K562 (cell line): ENCODE measurements around the gene NRARP. TPM values are rescaled to one million over a fixed set of nuclear protein-coding genes. Genes with fewer than 3 reads are reported as not detected.

Experiments used
- CHD1 ChIP-seq: fragments of 200-600 bp; sonication (generic); IDR thresholded peaks from one replicate; pipeline ENCODE4 v1.6.1; 2012; ENCODE audit warnings: mild to moderate bottlenecking, moderate library complexity, low read length, inconsistent platforms
- CREB1 ChIP-seq, 2 experiments: sonication (generic) in 1 of 2; formaldehyde crosslinking in 1 of 2; IDR thresholded peaks; 2 replicates each; pipeline versions ENCODE4 v1.6.1 to v1.8.0; 2012 to 2022; ENCODE audit warnings: inconsistent platforms in 1 of 2, mild to moderate bottlenecking in 1 of 2, missing genetic modification reagents in 1 of 2, moderate library complexity in 1 of 2
- CSDE1 ChIP-seq, 2 experiments: fragments of 450-650 bp; IDR thresholded peaks; 2 replicates each; pipeline ENCODE4 v1.6.1; 2016; ENCODE audit warnings: mild to moderate bottlenecking in 1 of 2
- ETV1 ChIP-seq: fragments of 450-650 bp; conservative IDR thresholded peaks from 2 replicates; pipeline ENCODE4 v1.6.1; 2016; ENCODE audit warnings: missing genetic modification characterization, control low read depth, low read depth, missing compliant biosample characterization
- GATAD2B ChIP-seq: fragments of 450-650 bp; IDR thresholded peaks from 2 replicates; pipeline ENCODE4 v1.6.1; 2017; ENCODE audit warnings: mild to moderate bottlenecking, borderline replicate concordance
- HDAC2 ChIP-seq: fragments of 450-650 bp; IDR thresholded peaks from 2 replicates; pipeline ENCODE4 v1.6.1; 2016; ENCODE audit warnings: mild to moderate bottlenecking
- HMGN3 ChIP-seq: IDR thresholded peaks from 2 replicates; pipeline ENCODE4 v1.6.1; 2011; ENCODE audit warnings: borderline replicate concordance, low read depth, mild to moderate bottlenecking, mixed read lengths, low read length; ENCODE audit not compliant: insufficient read length; ENCODE audit errors: extremely low read depth
- HNRNPK ChIP-seq: fragments of 200-400 bp; formaldehyde crosslinking; IDR thresholded peaks from one replicate; pipeline ENCODE4 v1.6.1; 2018; ENCODE audit warnings: mild to moderate bottlenecking, low read depth, low read length; ENCODE audit not compliant: poor library complexity, severe bottlenecking
- HSF4 ChIP-seq: fragments of 250-450 bp; sonication (Bioruptor Pico); IDR thresholded peaks from 2 replicates; pipeline ENCODE4 v2.1.2; 2022; ENCODE audit warnings: mild to moderate bottlenecking, moderate library complexity, borderline replicate concordance
- L3MBTL2 ChIP-seq: fragments of 450-650 bp; IDR thresholded peaks from 2 replicates; pipeline ENCODE4 v1.6.1; 2016; ENCODE audit warnings: mild to moderate bottlenecking, moderate library complexity
- MCM2 ChIP-seq: fragments of 450-650 bp; IDR thresholded peaks from 2 replicates; pipeline ENCODE4 v1.6.1; 2017; ENCODE audit warnings: low read depth, mild to moderate bottlenecking
- MTA2 ChIP-seq: fragments of 450-650 bp; IDR thresholded peaks from 2 replicates; pipeline ENCODE4 v1.6.1; 2016; ENCODE audit warnings: low read depth
- NBN ChIP-seq: fragments of 450-650 bp; IDR thresholded peaks from 2 replicates; pipeline ENCODE4 v1.6.1; 2016; ENCODE audit warnings: low read depth, mild to moderate bottlenecking
- OTX1 ChIP-seq: fragments of 450-650 bp; formaldehyde crosslinking; IDR thresholded peaks from 2 replicates; pipeline ENCODE4 v1.4.0; 2022; ENCODE audit warnings: mild to moderate bottlenecking
- PTBP1 ChIP-seq: fragments of 200-400 bp; formaldehyde crosslinking; IDR thresholded peaks from 2 replicates; pipeline ENCODE4 v1.6.1; 2017; ENCODE audit warnings: low read depth, low read length
- SMARCA5 ChIP-seq: fragments of 450-650 bp; IDR thresholded peaks from 2 replicates; pipeline ENCODE4 v1.6.1; 2016
- TEAD1 ChIP-seq, 2 experiments: fragments of 450-650 bp in 1 of 2; sonication (generic) in 1 of 2; formaldehyde crosslinking; IDR thresholded peaks; 2 replicates each; pipeline versions ENCODE4 v1.4.0 to v1.8.0; 2020 to 2022; ENCODE audit warnings: mild to moderate bottlenecking in 2 of 2, missing genetic modification reagents in 1 of 2
- TGIF2 ChIP-seq: sonication (generic); formaldehyde crosslinking; IDR thresholded peaks from 2 replicates; pipeline ENCODE4 v1.8.1; 2022; ENCODE audit warnings: mild to moderate bottlenecking, missing genetic modification reagents, moderate library complexity
- YY1 ChIP-seq, 3 experiments: IDR thresholded peaks; 2 replicates each; pipeline ENCODE4 v1.6.1; 2011; ENCODE audit warnings: low read length in 2 of 3, mild to moderate bottlenecking in 2 of 3, moderate library complexity in 2 of 3, borderline replicate concordance in 1 of 3, control low read depth in 1 of 3, low read depth in 1 of 3; ENCODE audit not compliant: insufficient read depth in 3 of 3, insufficient replicate concordance in 2 of 3, control insufficient read depth in 1 of 3, insufficient read length in 1 of 3; ENCODE audit errors: extremely low read depth in 1 of 3
- ZBTB1 ChIP-seq: sonication (generic); formaldehyde crosslinking; IDR thresholded peaks from 2 replicates; pipeline ENCODE4 v1.8.1; 2023; ENCODE audit warnings: missing genetic modification reagents, low read depth, mild to moderate bottlenecking, borderline replicate concordance
- ZFP30 ChIP-seq: fragments of 250-450 bp; sonication (Bioruptor Pico); IDR thresholded peaks from 2 replicates; pipeline ENCODE4 v1.8.0; 2022; ENCODE audit warnings: moderate library complexity, mild to moderate bottlenecking, inconsistent platforms, borderline replicate concordance
- ZFP36 ChIP-seq: fragments of 150-350 bp; IDR thresholded peaks from 2 replicates; pipeline ENCODE4 v1.6.1; 2018; ENCODE audit warnings: low read length, low read depth; ENCODE audit not compliant: partially characterized antibody
- polyA plus RNA-seq, 8 experiments: library from polyadenylated mRNA; depleted of rRNA in 4 of 8; stranded (reverse) in 5 of 8; unstranded in 3 of 8; fragments of >200 nt; fragmentation: Nextera tagmentation in 2 of 8; fragmentation: Illumina TruSeq in 1 of 8; extraction: Ambion mirVana in 2 of 8; extraction: Trizol in 1 of 8; gene quantifications; 2 replicates each; pipeline versions ENCODE4 v1.2.1 to v1.2.3, GENCODE V29; 2011 to 2014; ENCODE audit warnings: inconsistent platforms in 1 of 8, missing spikeins in 1 of 8
- total RNA-seq, 7 experiments: library from RNA; depleted of rRNA in 6 of 7; stranded (reverse); fragments of >200 nt in 6 of 7; fragmentation: Illumina TruSeq in 2 of 7; extraction: Trizol in 2 of 7; gene quantifications; 2 replicates each; pipeline versions ENCODE4 v1.2.1 to v1.2.3, GENCODE V29; 2011 to 2021; ENCODE audit warnings: low replicate concordance in 1 of 7
- TF ChIP-seq, protein P1 (sequence below): fragments of 250-450 bp; sonication (Bioruptor Pico); IDR thresholded peaks from 2 replicates; pipeline ENCODE4 v1.8.0; 2022; ENCODE audit warnings: moderate library complexity, mild to moderate bottlenecking, inconsistent platforms
- TF ChIP-seq, protein P2 (sequence below): sonication (generic); formaldehyde crosslinking; IDR thresholded peaks from 2 replicates; pipeline ENCODE4 v1.8.1; 2023; ENCODE audit warnings: mild to moderate bottlenecking, missing genetic modification reagents
- TF ChIP-seq, protein P3 (sequence below), 2 experiments: fragments of 450-650 bp in 1 of 2; sonication (generic) in 1 of 2; formaldehyde crosslinking; conservative IDR thresholded peaks; 2 replicates each; pipeline versions ENCODE4 v1.4.0 to v1.8.1; 2020 to 2022; ENCODE audit warnings: mild to moderate bottlenecking in 1 of 2, missing genetic modification reagents in 1 of 2

Gene NRARP
- total and polyA plus RNA-seq, 9 of the 15 experiments (the other 6 are each of a cell fraction or from before 2014, with no cell fraction given) = 2.0 to 24.5 (median 7.2) TPM; not detected in 2

DNA sequence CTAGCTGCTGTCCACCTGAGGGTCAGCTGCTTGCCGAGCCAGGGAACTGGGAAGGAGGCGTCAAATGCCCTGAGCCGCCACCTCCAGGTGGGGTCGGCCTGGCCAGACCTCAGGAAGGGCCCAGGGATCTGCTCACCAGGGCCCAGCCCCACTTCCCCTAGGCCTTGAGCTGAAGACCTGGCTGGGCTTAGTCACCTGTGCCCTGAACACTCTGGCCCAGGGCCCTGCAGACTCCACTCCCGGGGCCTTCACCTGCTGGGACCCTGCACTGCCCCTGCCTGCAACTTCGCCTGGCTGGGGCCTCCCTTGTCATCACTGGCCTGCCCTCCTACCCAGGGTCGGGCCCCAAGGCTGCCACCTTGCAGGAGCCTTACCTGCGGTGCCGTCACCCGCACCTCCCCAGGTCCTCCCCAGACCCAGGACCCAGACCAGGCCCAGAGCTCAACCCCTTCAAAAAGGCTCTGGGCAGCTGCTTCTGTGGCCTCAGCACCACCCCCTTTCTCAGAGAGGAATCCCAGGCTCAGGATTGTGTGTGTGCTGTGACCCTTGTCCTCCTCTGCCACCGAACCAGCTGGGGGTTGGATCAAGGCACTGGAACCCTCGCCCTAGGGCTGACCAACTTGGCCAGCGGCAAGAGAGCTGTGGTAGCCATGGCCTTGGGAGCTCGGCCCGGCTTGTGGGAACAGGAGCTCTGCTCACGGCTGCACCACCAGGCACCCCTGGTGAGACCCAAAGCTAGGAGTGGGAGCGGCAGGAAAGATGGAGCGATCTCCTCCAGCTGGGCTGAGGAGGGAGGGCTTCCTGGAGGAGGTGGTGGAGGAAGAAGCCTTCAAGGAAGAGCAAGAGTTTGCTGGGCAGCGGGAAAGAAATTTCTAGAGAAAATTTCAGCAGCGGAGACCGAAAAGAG, 48.1 kb downstream of the NRARP start (continued):
- peak; percentile 14; the same call in 1 of the 2 replicates for TF ChIP-seq HDAC2
- no peak for TF ChIP-seq TGIF2 (CRISPR knock-in tag)
- peak; percentile 52; the same call in 1 of the 2 replicates for TF ChIP-seq L3MBTL2
- TF ChIP-seq, protein P1, sequence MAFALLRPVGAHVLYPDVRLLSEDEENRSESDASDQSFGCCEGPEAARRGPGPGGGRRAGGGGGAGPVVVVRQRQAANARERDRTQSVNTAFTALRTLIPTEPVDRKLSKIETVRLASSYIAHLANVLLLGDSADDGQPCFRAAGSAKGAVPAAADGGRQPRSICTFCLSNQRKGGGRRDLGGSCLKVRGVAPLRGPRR (CRISPR knock-in tag) = no peak
- no peak for TF ChIP-seq HNRNPK
- TF ChIP-seq HMGN3 = no peak
- TF ChIP-seq CSDE1 (IDR thresholded peaks at IDR 0.05) = no peak
- no peak for TF ChIP-seq MTA2
- 0 out of 2 replicates have a peak, but pooled peaks have one; percentile 72 for TF ChIP-seq PTBP1
- TF ChIP-seq GATAD2B = no peak
- TF ChIP-seq MCM2 = no peak
- no peak for TF ChIP-seq TEAD1 (CRISPR knock-in tag; IDR thresholded peaks at IDR 0.05)
- TF ChIP-seq CHD1 = no peak
- no peak for TF ChIP-seq CREB1 (IDR thresholded peaks at IDR 0.05)
- 0 out of 2 replicates have a peak, but pooled peaks have one; percentile 17 for TF ChIP-seq CREB1 (CRISPR knock-in tag; IDR thresholded peaks at IDR 0.05)
- no peak for TF ChIP-seq OTX1
- 0 out of 2 replicates have a peak, but pooled peaks have one; percentile 19 for TF ChIP-seq ETV1 (tag)
- no peak for TF ChIP-seq NBN
- TF ChIP-seq, protein P2, sequence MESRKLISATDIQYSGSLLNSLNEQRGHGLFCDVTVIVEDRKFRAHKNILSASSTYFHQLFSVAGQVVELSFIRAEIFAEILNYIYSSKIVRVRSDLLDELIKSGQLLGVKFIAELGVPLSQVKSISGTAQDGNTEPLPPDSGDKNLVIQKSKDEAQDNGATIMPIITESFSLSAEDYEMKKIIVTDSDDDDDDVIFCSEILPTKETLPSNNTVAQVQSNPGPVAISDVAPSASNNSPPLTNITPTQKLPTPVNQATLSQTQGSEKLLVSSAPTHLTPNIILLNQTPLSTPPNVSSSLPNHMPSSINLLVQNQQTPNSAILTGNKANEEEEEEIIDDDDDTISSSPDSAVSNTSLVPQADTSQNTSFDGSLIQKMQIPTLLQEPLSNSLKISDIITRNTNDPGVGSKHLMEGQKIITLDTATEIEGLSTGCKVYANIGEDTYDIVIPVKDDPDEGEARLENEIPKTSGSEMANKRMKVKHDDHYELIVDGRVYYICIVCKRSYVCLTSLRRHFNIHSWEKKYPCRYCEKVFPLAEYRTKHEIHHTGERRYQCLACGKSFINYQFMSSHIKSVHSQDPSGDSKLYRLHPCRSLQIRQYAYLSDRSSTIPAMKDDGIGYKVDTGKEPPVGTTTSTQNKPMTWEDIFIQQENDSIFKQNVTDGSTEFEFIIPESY = peak; percentile 81
- TF ChIP-seq, protein P3, sequence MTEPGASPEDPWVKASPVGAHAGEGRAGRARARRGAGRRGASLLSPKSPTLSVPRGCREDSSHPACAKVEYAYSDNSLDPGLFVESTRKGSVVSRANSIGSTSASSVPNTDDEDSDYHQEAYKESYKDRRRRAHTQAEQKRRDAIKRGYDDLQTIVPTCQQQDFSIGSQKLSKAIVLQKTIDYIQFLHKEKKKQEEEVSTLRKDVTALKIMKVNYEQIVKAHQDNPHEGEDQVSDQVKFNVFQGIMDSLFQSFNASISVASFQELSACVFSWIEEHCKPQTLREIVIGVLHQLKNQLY (CRISPR knock-in tag; conservative IDR thresholded peaks at IDR 0.05) = no peak
- TF ChIP-seq ZBTB1 = no peak
- no peak for TF ChIP-seq YY1 (IDR thresholded peaks at IDR 0.05; ENCODE audit: borderline replicate concordance in 1 of 3, control insufficient read depth in 1 of 3, extremely low read depth in 1 of 3, insufficient read depth in 3 of 3, insufficient read length in 1 of 3, insufficient replicate concordance in 2 of 3, low read depth in 1 of 3, low read length in 2 of 3)
- TF ChIP-seq ZFP36 = peak; percentile 99
- peak; percentile 79; the same call in 1 of the 2 replicates for TF ChIP-seq SMARCA5
- no peak for TF ChIP-seq HSF4 (CRISPR knock-in tag)
- no peak for TF ChIP-seq ZFP30 (CRISPR knock-in tag)
